Measurements from ENCODE around the gene TPSAB1. TPM values are rescaled to one million over a fixed set of nuclear protein-coding genes. Genes with fewer than 3 reads are reported as not detected.

TPSAB1 gene
- total RNA-seq, 4 donors from 2014 or later = 39.8 to 94.6 (median 63.9) TPM

DNA sequence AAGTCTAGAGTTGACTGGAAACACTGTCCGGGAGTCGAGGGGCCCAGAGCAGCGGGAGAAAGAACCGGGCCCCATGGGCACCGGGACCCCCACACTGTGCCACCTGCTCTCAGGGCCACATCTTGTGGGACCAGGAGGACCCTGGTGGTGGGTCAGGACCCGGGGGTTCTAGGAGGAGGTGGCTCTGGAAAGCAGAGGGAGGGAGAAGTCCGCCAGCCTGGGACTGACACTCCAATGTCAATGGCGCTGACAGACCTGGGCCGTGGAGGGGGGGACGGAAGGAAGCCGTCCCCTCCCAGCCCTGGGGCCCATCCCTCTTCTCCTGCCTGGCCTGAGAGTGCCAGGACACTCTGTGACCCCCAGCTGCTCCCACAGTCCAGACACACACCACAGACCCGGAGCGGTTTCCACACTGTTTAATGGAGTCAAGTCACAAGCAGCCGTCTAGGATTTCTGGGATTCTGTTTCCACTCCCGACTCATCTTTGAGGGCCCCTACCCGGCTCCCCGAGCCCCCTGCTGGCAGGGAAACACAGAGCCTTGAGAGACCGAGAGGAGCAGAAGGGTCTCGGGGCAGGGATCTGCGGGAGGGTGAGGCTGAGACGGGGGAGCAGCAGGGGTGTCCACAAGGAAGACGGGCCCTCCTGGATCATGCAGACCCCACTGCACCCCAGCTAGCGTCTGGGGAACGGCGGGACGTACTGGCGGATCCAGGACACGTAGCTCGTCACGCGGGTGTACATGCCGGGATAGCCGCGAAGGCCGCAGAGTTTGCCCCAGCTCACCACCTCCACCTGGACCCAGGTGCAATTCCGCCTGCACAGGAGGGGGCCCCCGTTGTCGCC is 45.4 kb downstream of the TPSAB1 start:
- no peak overlapping the region for H3K27ac ChIP-seq
- no peak for TF ChIP-seq POLR2A (IDR thresholded peaks at IDR 0.05)
- TF ChIP-seq, protein P1, sequence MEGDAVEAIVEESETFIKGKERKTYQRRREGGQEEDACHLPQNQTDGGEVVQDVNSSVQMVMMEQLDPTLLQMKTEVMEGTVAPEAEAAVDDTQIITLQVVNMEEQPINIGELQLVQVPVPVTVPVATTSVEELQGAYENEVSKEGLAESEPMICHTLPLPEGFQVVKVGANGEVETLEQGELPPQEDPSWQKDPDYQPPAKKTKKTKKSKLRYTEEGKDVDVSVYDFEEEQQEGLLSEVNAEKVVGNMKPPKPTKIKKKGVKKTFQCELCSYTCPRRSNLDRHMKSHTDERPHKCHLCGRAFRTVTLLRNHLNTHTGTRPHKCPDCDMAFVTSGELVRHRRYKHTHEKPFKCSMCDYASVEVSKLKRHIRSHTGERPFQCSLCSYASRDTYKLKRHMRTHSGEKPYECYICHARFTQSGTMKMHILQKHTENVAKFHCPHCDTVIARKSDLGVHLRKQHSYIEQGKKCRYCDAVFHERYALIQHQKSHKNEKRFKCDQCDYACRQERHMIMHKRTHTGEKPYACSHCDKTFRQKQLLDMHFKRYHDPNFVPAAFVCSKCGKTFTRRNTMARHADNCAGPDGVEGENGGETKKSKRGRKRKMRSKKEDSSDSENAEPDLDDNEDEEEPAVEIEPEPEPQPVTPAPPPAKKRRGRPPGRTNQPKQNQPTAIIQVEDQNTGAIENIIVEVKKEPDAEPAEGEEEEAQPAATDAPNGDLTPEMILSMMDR (IDR thresholded peaks at IDR 0.05) = no peak
- WGBS, 2 donors (ENCODE audit: low coverage in 1 of 2) = 53 to 80% methylated on average over 4 to 6 of the region's 38 CpGs
- H3K4me1 ChIP-seq = peaks cover 0 to 20% (median 0%) of the 10 kb centered on the region in 3 donors
- no peaks in the 10 kb centered on the region for H3K36me3 ChIP-seq
- no peaks in the 10 kb centered on the region for H3K9me3 ChIP-seq
- ATAC-seq = no peak
- peaks cover 95% of the 10 kb centered on the region for H3K27me3 ChIP-seq
- H3K4me3 ChIP-seq = no peak overlapping the region

DNA sequence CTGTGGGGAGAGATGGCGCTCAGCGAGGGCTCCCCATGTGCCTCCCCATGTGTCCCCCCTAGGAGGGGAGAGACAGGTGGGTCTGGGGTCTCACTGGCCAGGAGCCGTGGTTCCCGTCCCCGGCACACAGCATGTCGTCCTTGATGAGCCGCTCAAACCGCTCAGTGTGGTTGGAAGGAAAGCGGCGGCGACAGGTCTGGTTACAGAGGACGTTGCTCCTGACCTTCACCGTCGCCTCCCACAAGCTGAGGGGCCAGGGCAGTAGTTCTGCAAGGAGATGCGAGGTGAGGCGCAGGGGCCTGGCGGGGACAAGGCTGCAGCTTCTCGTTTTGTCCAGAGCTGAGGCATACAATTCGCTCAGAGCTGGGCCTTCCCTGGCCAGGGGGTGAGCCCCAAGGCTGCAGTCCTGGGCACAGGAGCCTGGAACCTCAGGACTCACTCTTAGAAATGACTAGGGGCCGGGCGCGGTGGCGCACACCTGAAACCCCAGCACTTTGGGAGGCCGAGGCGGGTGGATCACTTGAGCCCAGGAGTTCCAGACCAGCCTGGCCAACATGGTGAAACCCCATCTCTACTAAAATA is 46.1 kb downstream of the TPSAB1 start:
- Histone ChIP-seq H3K27ac (no peak overlapping the region), H3K27me3 (peaks cover 99% of the 10 kb centered on the region), H3K9me3 (no peaks in the 10 kb centered on the region), H3K4me3 (no peak overlapping the region), H3K36me3 (no peaks in the 10 kb centered on the region), H3K4me1 (peaks cover 0 to 20% (median 0%) of the 10 kb centered on the region in 3 donors)
- TF ChIP-seq POLR2A (IDR thresholded peaks at IDR 0.05) = no peak
- TF ChIP-seq, protein P1 (IDR thresholded peaks at IDR 0.05) = no peak
- no peak for TF ChIP-seq POLR2AphosphoS5 (IDR thresholded peaks at IDR 0.05)
- TF ChIP-seq EP300 (IDR thresholded peaks at IDR 0.05) = no peak
- no peak for ATAC-seq
- no CpG with 5 or more reads among the region's 25 CpGs for WGBS, 2 donors (ENCODE audit: low coverage in 1 of 2)

DNA sequence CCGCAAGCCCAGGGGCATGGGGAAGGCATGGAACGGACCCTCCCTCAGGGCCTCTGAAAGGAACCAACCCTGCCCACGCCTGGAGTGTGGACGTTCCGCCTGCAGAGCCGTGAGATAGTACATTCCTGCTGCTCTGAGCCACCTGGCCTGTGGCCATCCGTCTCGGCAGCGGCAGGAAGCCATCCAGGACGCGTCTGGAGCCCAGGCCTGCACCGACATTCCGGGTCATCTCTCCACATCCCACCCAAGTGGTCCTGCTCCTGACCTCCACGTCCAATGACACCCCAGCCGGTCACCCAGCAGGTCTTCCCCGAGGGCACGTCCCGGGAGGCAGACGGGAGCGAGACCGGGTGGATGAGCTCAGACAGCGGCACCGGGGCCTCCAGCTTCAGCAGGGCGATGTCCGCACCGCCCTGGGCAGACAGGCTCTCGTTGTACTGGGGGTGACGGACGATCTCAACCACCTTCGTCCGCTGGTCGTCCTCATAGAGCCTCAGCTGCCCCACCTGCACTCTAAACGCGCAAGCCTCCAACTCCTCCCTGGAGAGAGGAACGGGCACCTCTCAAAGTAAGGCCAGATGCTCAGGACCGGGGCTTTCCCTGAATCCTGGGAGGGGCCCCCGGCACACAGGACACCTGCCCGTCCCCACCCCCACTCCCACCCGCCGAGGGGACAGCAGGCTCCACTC is 47.6 kb downstream of the TPSAB1 start:
- 60% methylated on average over 1 of the region's 40 CpGs; no CpG with 5 or more reads in 1 of the 2 donors for WGBS, 2 donors (ENCODE audit: low coverage in 1 of 2)
- H3K36me3 ChIP-seq = no peaks in the 10 kb centered on the region
- no peak overlapping the region for H3K27ac ChIP-seq
- H3K4me3 ChIP-seq = no peak overlapping the region
- peaks cover 98% of the 10 kb centered on the region for H3K27me3 ChIP-seq
- TF ChIP-seq, protein P1 (IDR thresholded peaks at IDR 0.05) = no peak
- TF ChIP-seq EP300 (IDR thresholded peaks at IDR 0.05) (no peak), POLR2AphosphoS5 (IDR thresholded peaks at IDR 0.05) (no peak), POLR2A (IDR thresholded peaks at IDR 0.05) (no peak)
- H3K4me1 ChIP-seq = peaks cover 0 to 20% (median 0%) of the 10 kb centered on the region in 3 donors
- ATAC-seq = no peak
- H3K9me3 ChIP-seq = no peaks in the 10 kb centered on the region

DNA sequence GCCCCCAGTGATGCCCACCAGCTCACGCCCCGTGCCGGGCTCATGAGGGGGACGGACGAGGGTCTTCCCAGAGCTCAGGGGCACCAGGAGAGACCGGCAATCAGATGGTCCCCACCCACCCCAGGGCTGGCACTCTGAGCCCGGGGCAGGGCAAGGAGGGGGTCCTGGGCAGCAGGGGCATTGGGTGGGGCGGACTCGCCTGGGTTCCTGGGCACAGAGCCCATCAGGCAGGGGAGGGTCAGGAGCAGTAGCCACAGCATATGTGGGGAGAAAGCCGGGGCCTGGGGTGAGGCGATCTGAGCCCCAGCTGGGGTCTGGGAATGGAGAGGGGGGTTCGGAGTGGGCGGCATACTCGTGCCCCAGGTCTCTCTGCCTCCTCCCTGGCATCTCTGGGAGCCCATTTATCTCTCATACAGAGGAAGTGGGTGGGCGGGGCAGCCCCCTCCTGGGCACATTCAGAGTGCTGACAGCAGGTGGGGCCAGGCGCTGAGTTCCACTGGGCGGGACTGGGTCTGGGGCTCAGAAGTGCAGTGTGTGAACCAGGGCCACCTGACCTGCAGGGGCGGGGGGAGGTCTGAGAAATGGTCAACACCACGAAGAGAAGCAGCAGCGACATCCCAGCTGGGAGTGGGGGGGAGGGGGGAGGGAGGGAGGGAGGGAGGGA is 48.4 kb downstream of the TPSAB1 start:
- TF ChIP-seq, protein P1 (IDR thresholded peaks at IDR 0.05) = no peak
- no peak for TF ChIP-seq POLR2AphosphoS5 (IDR thresholded peaks at IDR 0.05)
- TF ChIP-seq POLR2A (IDR thresholded peaks at IDR 0.05) = no peak
- no peak for TF ChIP-seq EP300 (IDR thresholded peaks at IDR 0.05)
- Histone ChIP-seq H3K4me1 (peaks cover 0 to 20% (median 0%) of the 10 kb centered on the region in 3 donors), H3K36me3 (no peaks in the 10 kb centered on the region), H3K27me3 (peaks cover 98% of the 10 kb centered on the region), H3K4me3 (no peak overlapping the region), H3K9me3 (no peaks in the 10 kb centered on the region), H3K27ac (no peak overlapping the region)
- 0 to 28% methylated on average over 1 to 4 of the region's 20 CpGs for WGBS, 2 donors (ENCODE audit: low coverage in 1 of 2)
- ATAC-seq = no peak
